ENCODE measurements around the gene PSMC1.

The PSMC1 gene

GRCh38 chr14:90305176-90305601 is 48.8 kb downstream of the PSMC1 start:
- no peak overlapping the region for H3K27ac ChIP-seq (ENCODE audit: low read length)
- no peaks in the 10 kb centered on the region for H3K27me3 ChIP-seq (ENCODE audit: control insufficient read depth, insufficient read depth, low read length)
- no peak overlapping the region for H3K4me3 ChIP-seq (ENCODE audit: low read length)
- H3K36me3 ChIP-seq (ENCODE audit: control insufficient read depth, low read depth, low read length): peaks cover 19% of the 10 kb centered on the region
- peaks cover 25% of the 10 kb centered on the region for H3K4me1 ChIP-seq (ENCODE audit: control insufficient read depth, low read depth, low read length)
- no peak overlapping the region for H3K9ac ChIP-seq (ENCODE audit: low read length)
- no peaks in the 10 kb centered on the region for H3K9me3 ChIP-seq (ENCODE audit: control insufficient read depth, low read depth, low read length)

GRCh38 chr14:90308561-90308960 is 52.2 kb downstream of the PSMC1 start:
- Histone ChIP-seq H3K36me3 (ENCODE audit: control insufficient read depth, low read depth, low read length) (peaks cover 43% of the 10 kb centered on the region), H3K27ac (ENCODE audit: low read length) (no peak overlapping the region), H3K9me3 (ENCODE audit: control insufficient read depth, low read depth, low read length) (no peaks in the 10 kb centered on the region), H3K27me3 (ENCODE audit: control insufficient read depth, insufficient read depth, low read length) (no peaks in the 10 kb centered on the region), H3K9ac (ENCODE audit: low read length) (no peak overlapping the region), H3K4me1 (ENCODE audit: control insufficient read depth, low read depth, low read length) (peaks cover 6% of the 10 kb centered on the region), H3K4me3 (ENCODE audit: low read length) (no peak overlapping the region)

- no peak overlapping the region for H3K27ac ChIP-seq (ENCODE audit: low read length)
- H3K9ac ChIP-seq (ENCODE audit: low read length): no peak overlapping the region
- H3K36me3 ChIP-seq (ENCODE audit: control insufficient read depth, low read depth, low read length): peaks cover 15% of the 10 kb centered on the region
- no peaks in the 10 kb centered on the region for H3K27me3 ChIP-seq (ENCODE audit: control insufficient read depth, insufficient read depth, low read length)
- H3K4me1 ChIP-seq (ENCODE audit: control insufficient read depth, low read depth, low read length): no peaks in the 10 kb centered on the region
- H3K9me3 ChIP-seq (ENCODE audit: control insufficient read depth, low read depth, low read length): no peaks in the 10 kb centered on the region
- no peak overlapping the region for H3K4me3 ChIP-seq (ENCODE audit: low read length)
Measured at GRCh38 chr14:90317286-90317685, 60.9 kb downstream of the PSMC1 start.

GRCh38 chr14:90318016-90318415 is 61.7 kb downstream of the PSMC1 start:
- Histone ChIP-seq H3K36me3 (ENCODE audit: control insufficient read depth, low read depth, low read length) (peaks cover 9% of the 10 kb centered on the region), H3K4me1 (ENCODE audit: control insufficient read depth, low read depth, low read length) (no peaks in the 10 kb centered on the region), H3K9me3 (ENCODE audit: control insufficient read depth, low read depth, low read length) (no peaks in the 10 kb centered on the region), H3K27me3 (ENCODE audit: control insufficient read depth, insufficient read depth, low read length) (no peaks in the 10 kb centered on the region), H3K27ac (ENCODE audit: low read length) (no peak overlapping the region), H3K4me3 (ENCODE audit: low read length) (no peak overlapping the region), H3K9ac (ENCODE audit: low read length) (no peak overlapping the region)

- Histone ChIP-seq H3K36me3 (ENCODE audit: control insufficient read depth, low read depth, low read length) (peaks cover 9% of the 10 kb centered on the region), H3K27me3 (ENCODE audit: control insufficient read depth, insufficient read depth, low read length) (no peaks in the 10 kb centered on the region), H3K4me3 (ENCODE audit: low read length) (no peak overlapping the region), H3K9ac (ENCODE audit: low read length) (no peak overlapping the region), H3K9me3 (ENCODE audit: control insufficient read depth, low read depth, low read length) (no peaks in the 10 kb centered on the region), H3K4me1 (ENCODE audit: control insufficient read depth, low read depth, low read length) (no peaks in the 10 kb centered on the region), H3K27ac (ENCODE audit: low read length) (no peak overlapping the region)
Measured at GRCh38 chr14:90319173-90319572, 62.8 kb downstream of the PSMC1 start.

GRCh38 chr14:90319634-90320541 is 63.5 kb downstream of the PSMC1 start:
- Histone ChIP-seq H3K9ac (ENCODE audit: low read length) (no peak overlapping the region), H3K4me3 (ENCODE audit: low read length) (no peak overlapping the region), H3K9me3 (ENCODE audit: control insufficient read depth, low read depth, low read length) (no peaks in the 10 kb centered on the region), H3K36me3 (ENCODE audit: control insufficient read depth, low read depth, low read length) (peaks cover 4% of the 10 kb centered on the region), H3K27ac (ENCODE audit: low read length) (no peak overlapping the region), H3K27me3 (ENCODE audit: control insufficient read depth, insufficient read depth, low read length) (no peaks in the 10 kb centered on the region), H3K4me1 (ENCODE audit: control insufficient read depth, low read depth, low read length) (no peaks in the 10 kb centered on the region)

GRCh38 chr14:90321891-90322290 is 65.5 kb downstream of the PSMC1 start:
- no peak overlapping the region for H3K4me3 ChIP-seq (ENCODE audit: low read length)

More at GRCh38 chr14:90321891-90322290, 65.5 kb downstream of the PSMC1 start:
- H3K9ac ChIP-seq (ENCODE audit: low read length): no peak overlapping the region
- H3K9me3 ChIP-seq (ENCODE audit: control insufficient read depth, low read depth, low read length): no peaks in the 10 kb centered on the region
- H3K27me3 ChIP-seq (ENCODE audit: control insufficient read depth, insufficient read depth, low read length): no peaks in the 10 kb centered on the region
- H3K36me3 ChIP-seq (ENCODE audit: control insufficient read depth, low read depth, low read length): no peaks in the 10 kb centered on the region
- H3K4me1 ChIP-seq (ENCODE audit: control insufficient read depth, low read depth, low read length): no peaks in the 10 kb centered on the region
- H3K27ac ChIP-seq (ENCODE audit: low read length): no peak overlapping the region

Measured in iPS-18a (cell line).